Measurements from ENCODE around the gene GNAO1. TPM values are rescaled to one million over a fixed set of nuclear protein-coding genes. Genes with fewer than 3 reads are reported as not detected.

Gene GNAO1
- polyA plus RNA-seq, 4 donors = 0.81 to 8.2 (median 3.2) TPM

GRCh38 chr16:56400458-56400857, 209.2 kb downstream of the GNAO1 start:
- Histone ChIP-seq H3K4me3 (ENCODE audit: low read depth in 1 of 3, low read length in 3 of 3) (no peak overlapping the region), H3K36me3 (ENCODE audit: control insufficient read depth in 3 of 3, insufficient read depth in 2 of 3, low read depth in 1 of 3, low read length in 3 of 3) (peaks cover 12 to 26% (median 25%) of the 10 kb centered on the region in 3 donors), H3K9me3 (ENCODE audit: control insufficient read depth in 2 of 2, insufficient read depth in 1 of 2, low read depth in 1 of 2, low read length in 1 of 2) (no peaks in the 10 kb centered on the region), H3K4me1 (ENCODE audit: control insufficient read depth in 3 of 3, insufficient read depth in 2 of 3, low read depth in 1 of 3, low read length in 2 of 3) (no peaks in the 10 kb centered on the region), H3K27ac (ENCODE audit: low read depth in 1 of 3, low read length in 2 of 3) (no peak overlapping the region), H3K27me3 (ENCODE audit: control insufficient read depth in 3 of 3, insufficient read depth in 3 of 3, low read length in 3 of 3) (no peaks in the 10 kb centered on the region)
- FAIRE-seq = no peak
- WGBS, 3 donors = 73 to 89% (median 76%) methylated on average over 5 of the region's 5 CpGs
- DNase-seq = no peak

- FAIRE-seq = no peak
Observed at GRCh38 chr16:56401482-56401881, 210.2 kb downstream of the GNAO1 start.

GRCh38 chr16:56405977-56406672, 214.8 kb downstream of the GNAO1 start:
- H3K4me1 ChIP-seq (ENCODE audit: control insufficient read depth in 3 of 3, insufficient read depth in 2 of 3, low read depth in 1 of 3, low read length in 2 of 3) = peaks cover 3 to 16% (median 5%) of the 10 kb centered on the region in 3 donors
- H3K9me3 ChIP-seq (ENCODE audit: control insufficient read depth in 2 of 2, insufficient read depth in 1 of 2, low read depth in 1 of 2, low read length in 1 of 2) = no peaks in the 10 kb centered on the region
- no peak overlapping the region for H3K27ac ChIP-seq (ENCODE audit: low read depth in 1 of 3, low read length in 2 of 3)
- peaks cover 10 to 44% (median 26%) of the 10 kb centered on the region in 3 donors for H3K36me3 ChIP-seq (ENCODE audit: control insufficient read depth in 3 of 3, insufficient read depth in 2 of 3, low read depth in 1 of 3, low read length in 3 of 3)
- 73 to 96% (median 81%) methylated on average over 4 of the region's 4 CpGs for WGBS, 3 donors
- no peak overlapping the region for H3K4me3 ChIP-seq (ENCODE audit: low read depth in 1 of 3, low read length in 3 of 3)
- FAIRE-seq (no peak), DNase-seq (no peak)
- no peaks in the 10 kb centered on the region for H3K27me3 ChIP-seq (ENCODE audit: control insufficient read depth in 3 of 3, insufficient read depth in 3 of 3, low read length in 3 of 3)

More at GRCh38 chr16:56401482-56401881, 210.2 kb downstream of the GNAO1 start:
- peak; percentile 21 to 67 for DNase-seq
- no peaks in the 10 kb centered on the region for H3K9me3 ChIP-seq (ENCODE audit: control insufficient read depth in 2 of 2, insufficient read depth in 1 of 2, low read depth in 1 of 2, low read length in 1 of 2)
- H3K27ac ChIP-seq (ENCODE audit: low read depth in 1 of 3, low read length in 2 of 3) = no peak overlapping the region
- H3K4me3 ChIP-seq (ENCODE audit: low read depth in 1 of 3, low read length in 3 of 3) = no peak overlapping the region
- H3K27me3 ChIP-seq (ENCODE audit: control insufficient read depth in 3 of 3, insufficient read depth in 3 of 3, low read length in 3 of 3) = no peaks in the 10 kb centered on the region
- 69 to 79% (median 72%) methylated on average over 5 of the region's 5 CpGs for WGBS, 3 donors
- no peaks in the 10 kb centered on the region for H3K4me1 ChIP-seq (ENCODE audit: control insufficient read depth in 3 of 3, insufficient read depth in 2 of 3, low read depth in 1 of 3, low read length in 2 of 3)
- H3K36me3 ChIP-seq (ENCODE audit: control insufficient read depth in 3 of 3, insufficient read depth in 2 of 3, low read depth in 1 of 3, low read length in 3 of 3) = peaks cover 12 to 31% (median 26%) of the 10 kb centered on the region in 3 donors

Other genes starting within 250 kb of the GNAO1 start
- gene AMFR, start 234.1 kb downstream of the GNAO1 start, polyA plus RNA-seq = 10 to 100 TPM; 55.9 to 75.1 (median 64.8) TPM